ENCODE data around the gene GJC2. TPM values are rescaled to one million over a fixed set of nuclear protein-coding genes. Genes with fewer than 3 reads are reported as not detected.
A peak's percentile ranks its signal among the peaks of the same experiment; 100 is the strongest.

GJC2 gene
- 1.7 and 2.3 TPM in 2 replicates for polyA plus RNA-seq
- polyA minus RNA-seq = 1.7 and 2.4 TPM in 2 replicates

- Histone ChIP-seq H3K9me2 (ENCODE audit: insufficient read depth, low read length) (no peaks in the 10 kb centered on the region), H3K27me3 (ENCODE audit: insufficient read depth, low read depth, low read length) (no peaks in the 10 kb centered on the region), H3K4me2 (ENCODE audit: low read length) (no peak within 1 kb of the TSS), H3K9ac (ENCODE audit: low read length) (no peak within 1 kb of the TSS), H3F3A (ENCODE audit: insufficient read depth, low read length, poor library complexity, severe bottlenecking) (no peaks in the 10 kb centered on the region), H3K4me3 (ENCODE audit: low read length) (no peak within 1 kb of the TSS), H2AFZ (ENCODE audit: low read depth, low read length) (no peak within 1 kb of the TSS), H3K27ac (ENCODE audit: low read length) (no peak within 1 kb of the TSS), H3K36me3 (ENCODE audit: insufficient read depth, low read length) (no peaks in the 10 kb centered on the region), H3K79me2 (replicated peaks; ENCODE audit: insufficient read depth, low read length) (no peaks in the 10 kb centered on the region), H4K20me1 (ENCODE audit: insufficient read depth) (no peaks in the 10 kb centered on the region), H3K9me3 (ENCODE audit: low read length) (no peaks in the 10 kb centered on the region)
- TF ChIP-seq CTCF (IDR thresholded peaks at IDR 0.05; ENCODE audit: poor library complexity, severe bottlenecking) (no peak), POLR2AphosphoS5 (IDR thresholded peaks at IDR 0.05) (no peak), MXI1 (conservative IDR thresholded peaks at IDR 0.05; ENCODE audit: poor library complexity, severe bottlenecking) (no peak), RAD21 (conservative IDR thresholded peaks at IDR 0.05) (no peak), EP300 (conservative IDR thresholded peaks at IDR 0.05; ENCODE audit: poor library complexity, severe bottlenecking) (no peak), REST (IDR thresholded peaks at IDR 0.05; ENCODE audit: borderline replicate concordance) (no peak), TAF1 (IDR thresholded peaks at IDR 0.05; ENCODE audit: low read depth) (no peak), EZH2 (IDR thresholded peaks at IDR 0.05; ENCODE audit: borderline replicate concordance, insufficient read depth, low read length, poor library complexity, severe bottlenecking) (no peak), SMC3 (conservative IDR thresholded peaks at IDR 0.05; ENCODE audit: poor library complexity) (no peak)
These were observed at the start of gene GJC2 for GRCh38 chr1:228149406-228150119. GJC2 (plus strand) TSS chr1:228149930; CDS start chr1:228157759, 7,829 bp downstream.

GRCh38 chr1:228100822-228101613, 48.7 kb upstream of the GJC2 start:
- Histone ChIP-seq H3K27me3 (ENCODE audit: insufficient read depth, low read depth, low read length) (no peaks in the 10 kb centered on the region), H3F3A (ENCODE audit: insufficient read depth, low read length, poor library complexity, severe bottlenecking) (no peaks in the 10 kb centered on the region), H3K9ac (ENCODE audit: low read length) (no peak overlapping the region), H4K20me1 (ENCODE audit: insufficient read depth) (no peaks in the 10 kb centered on the region), H3K9me2 (ENCODE audit: insufficient read depth, low read length) (no peaks in the 10 kb centered on the region), H3K27ac (ENCODE audit: low read length) (no peak overlapping the region), H3K36me3 (ENCODE audit: insufficient read depth, low read length) (peaks cover 9% of the 10 kb centered on the region), H3K79me2 (replicated peaks; ENCODE audit: insufficient read depth, low read length) (peaks cover 19% of the 10 kb centered on the region), H3K4me3 (ENCODE audit: low read length) (peak overlapping the region; percentile 85), H3K9me3 (ENCODE audit: low read length) (no peaks in the 10 kb centered on the region), H3K4me2 (ENCODE audit: low read length) (no peak overlapping the region), H2AFZ (ENCODE audit: low read depth, low read length) (no peak overlapping the region)
- TF ChIP-seq RAD21 (conservative IDR thresholded peaks at IDR 0.05) = no peak
- no peak for TF ChIP-seq SMC3 (conservative IDR thresholded peaks at IDR 0.05; ENCODE audit: poor library complexity)
- TF ChIP-seq CTCF (IDR thresholded peaks at IDR 0.05; ENCODE audit: poor library complexity, severe bottlenecking) = no peak
- TF ChIP-seq MXI1 (conservative IDR thresholded peaks at IDR 0.05; ENCODE audit: poor library complexity, severe bottlenecking) = no peak
- TF ChIP-seq EZH2 (IDR thresholded peaks at IDR 0.05; ENCODE audit: borderline replicate concordance, insufficient read depth, low read length, poor library complexity, severe bottlenecking) = no peak
- no peak for TF ChIP-seq TAF1 (IDR thresholded peaks at IDR 0.05; ENCODE audit: low read depth)
- no peak for TF ChIP-seq POLR2AphosphoS5 (IDR thresholded peaks at IDR 0.05)

Data from neural cell (in vitro differentiated cells).